Endothelial cell of umbilical vein (primary cell): ENCODE results near the gene CEP72. TPM values are rescaled to one million over a fixed set of nuclear protein-coding genes. Genes with fewer than 3 reads are reported as not detected.
"Not testable (repeated sequence)": the region's sequence is repeated elsewhere in the genome, so short reads cannot be mapped to it uniquely, and the experiment has no call there.

ENCODE experiments used
- BruUV-seq: library from RNA; stranded (reverse); fragments of 400-500 nt; replicated peaks from 2 replicates; lab custom pipeline; 2021; lab: Mats Ljungman, UMichigan
- CTCF ChIA-PET: fragments of 300-600, 350-600 bp; sonication (Branson Sonifier 250); formaldehyde crosslinking; loops from one replicate; lab custom pipeline; 2021; ENCODE audit warnings: antibody characterized with exemption, inconsistent platforms; lab: Charles Lee
- POLR2A ChIA-PET: fragments of 300-600, 350-600 bp; sonication (Branson Sonifier 250); formaldehyde crosslinking; loops from one replicate; lab custom pipeline; 2021; ENCODE audit warnings: antibody characterized with exemption, inconsistent platforms; lab: Charles Lee
- DNase-seq: peaks from one replicate; pipeline ENCODE4 v3.0.0-alpha.2; 2011; ENCODE audit warnings: low read depth, low spot score
- FAIRE-seq: peaks from 2 replicates; lab custom pipeline; 2011; peaks lifted over from hg19 to GRCh38; lab: Jason Lieb, UNC
- H2AFZ ChIP-seq: 2 replicates; pipeline ENCODE4 v1.6.0; 2012; ENCODE audit warnings: low read depth, low read length, control low read depth, inconsistent platforms
- H3K27ac ChIP-seq: 2 replicates; pipeline ENCODE4 v1.5.1; 2011; ENCODE audit warnings: low read depth, mild to moderate bottlenecking, control low read depth, low read length, moderate library complexity; ENCODE audit not compliant: insufficient read depth
- H3K27me3 ChIP-seq, 2 experiments: 2 replicates each; pipeline versions ENCODE4 v1.6.0 to v1.6.1; 2011; ENCODE audit warnings: low read length in 2 of 2, mixed read lengths in 1 of 2; ENCODE audit not compliant: control insufficient read depth in 2 of 2, insufficient read depth in 2 of 2
- H3K36me3 ChIP-seq, 2 experiments: 2 replicates in 1 of 2; 3 replicates in 1 of 2; pipeline ENCODE4 v1.5.1; 2011; ENCODE audit warnings: low read length in 2 of 2, mild to moderate bottlenecking in 1 of 2, moderate library complexity in 1 of 2; ENCODE audit not compliant: control insufficient read depth in 2 of 2, insufficient read depth in 2 of 2; ENCODE audit errors: extremely low read depth in 1 of 2
- H3K4me1 ChIP-seq: 3 replicates; pipeline ENCODE4 v1.5.1; 2011; ENCODE audit warnings: mild to moderate bottlenecking, low read length; ENCODE audit not compliant: control insufficient read depth, insufficient read depth; ENCODE audit errors: extremely low read depth
- H3K4me2 ChIP-seq: 2 replicates; pipeline ENCODE4 v1.6.1; 2011; ENCODE audit warnings: low read length, control low read depth, mixed read lengths; ENCODE audit not compliant: insufficient read depth
- H3K4me3 ChIP-seq, 3 experiments: fragments of 200-600 bp in 1 of 3; sonication (generic), shearing (Covaris generic) in 1 of 3; replicated peaks in 1 of 3; 2 replicates each; pipeline ENCODE4 v1.5.1; 2011 to 2016; ENCODE audit warnings: control low read depth in 3 of 3, low read length in 3 of 3, mild to moderate bottlenecking in 2 of 3, inconsistent platforms in 1 of 3, low read depth in 1 of 3, moderate library complexity in 1 of 3; ENCODE audit not compliant: insufficient read depth in 1 of 3
- H3K79me2 ChIP-seq: 2 replicates; pipeline ENCODE4 v1.6.0; 2012; ENCODE audit warnings: low read length, inconsistent platforms; ENCODE audit not compliant: control insufficient read depth, insufficient read depth
- H3K9ac ChIP-seq: replicated peaks from 2 replicates; pipeline ENCODE3; 2011; ENCODE audit warnings: low read length, control low read depth; ENCODE audit not compliant: insufficient read depth; ENCODE audit errors: extremely low read depth
- H3K9me1 ChIP-seq: replicated peaks from 3 replicates; pipeline ENCODE4 v1.6.0; 2011; ENCODE audit warnings: mild to moderate bottlenecking, low read length; ENCODE audit not compliant: control insufficient read depth, insufficient read depth; ENCODE audit errors: extremely low read depth
- H3K9me3 ChIP-seq: replicated peaks from 2 replicates; pipeline ENCODE4 v1.5.1; 2012; ENCODE audit warnings: low read length, inconsistent platforms; ENCODE audit not compliant: control insufficient read depth, insufficient read depth
- H4K20me1 ChIP-seq: replicated peaks from 2 replicates; pipeline ENCODE3; 2011; ENCODE audit warnings: mild to moderate bottlenecking, low read length; ENCODE audit not compliant: control insufficient read depth, insufficient read depth; ENCODE audit errors: extremely low read depth
- EZH2 ChIP-seq: IDR thresholded peaks from 2 replicates; pipeline ENCODE4 v1.6.1; 2012; ENCODE audit warnings: borderline replicate concordance, low read depth, mild to moderate bottlenecking, moderate library complexity, low read length, inconsistent platforms; ENCODE audit not compliant: severe bottlenecking
- FOS ChIP-seq: IDR thresholded peaks from 2 replicates; pipeline ENCODE4 v1.6.1; 2011; ENCODE audit warnings: mild to moderate bottlenecking, low read length, moderate library complexity, borderline replicate concordance; ENCODE audit not compliant: insufficient read depth
- GATA2 ChIP-seq: IDR thresholded peaks from 2 replicates; pipeline ENCODE4 v1.7.0; 2011; ENCODE audit warnings: low read depth, mild to moderate bottlenecking, moderate library complexity, mixed read lengths, low read length; ENCODE audit not compliant: insufficient read length, insufficient read depth
- JUN ChIP-seq: IDR thresholded peaks from 2 replicates; pipeline ENCODE4 v1.6.1; 2011; ENCODE audit warnings: borderline replicate concordance, low read depth; ENCODE audit not compliant: insufficient read length, insufficient read depth
- MYC ChIP-seq: IDR thresholded peaks from one replicate; pipeline ENCODE4 v1.6.1; 2011; ENCODE audit warnings: mild to moderate bottlenecking, low read depth, low read length
- POLR2A ChIP-seq: IDR thresholded peaks from 2 replicates; pipeline ENCODE4 v1.6.1; 2012; ENCODE audit warnings: low read depth, mild to moderate bottlenecking, control low read depth, low read length
- POLR2AphosphoS5 ChIP-seq: IDR thresholded peaks from 2 replicates; pipeline ENCODE4 v1.6.1; 2012; ENCODE audit warnings: low read depth, mild to moderate bottlenecking, control low read depth, low read length, moderate library complexity; ENCODE audit not compliant: insufficient read depth
- dilution Hi-C: fragments of 300-500 bp; cut with MboI; formaldehyde crosslinking; loops from one replicate; pipeline ENCODE4 v1.15.0; 2019; ENCODE audit warnings: low sequenced_read_pairs; ENCODE audit not compliant: extremely low pct_ligation_motif_present
- intact Hi-C: fragments of 100-400 bp; cut with micrococcal nuclease; formaldehyde crosslinking; loops from one replicate; pipeline ENCODE4 v1.10.0; 2022
- polyA plus RNA-seq, 4 experiments: library from polyadenylated mRNA; depleted of rRNA in 3 of 4; stranded (reverse) in 3 of 4; unstranded in 1 of 4; fragments of >200 nt; gene quantifications; 2 replicates each; pipeline versions ENCODE4 v1.2.1 to v1.2.3, GENCODE V29; 2011 to 2012; ENCODE audit warnings: missing spikeins in 1 of 4
- total RNA-seq: library from RNA; stranded (reverse); gene quantifications from 2 replicates; pipeline ENCODE4 v1.2.3, GENCODE V29; 2021
- TF ChIP-seq, protein P1 (sequence below): IDR thresholded peaks from 2 replicates; pipeline ENCODE4 v1.6.1; 2011; ENCODE audit not compliant: insufficient read depth, insufficient read length
- TF ChIP-seq, protein P2 (sequence below), 2 donors: IDR thresholded peaks; 1 replicate in 1 of 2; 2 replicates in 1 of 2; pipeline ENCODE4 v1.5.1; 2011; ENCODE audit warnings: low read length in 2 of 2, mild to moderate bottlenecking in 2 of 2, moderate library complexity in 2 of 2, control low read depth in 1 of 2, inconsistent platforms in 1 of 2, low read depth in 1 of 2; ENCODE audit not compliant: insufficient read depth in 1 of 2; ENCODE audit errors: extremely low read depth in 1 of 2

CEP72 gene
- total and polyA plus RNA-seq, 2 donors (not counting 3 experiments of a cell fraction or from before 2014, with no cell fraction given): 2.9 to 9.5 TPM

DNA sequence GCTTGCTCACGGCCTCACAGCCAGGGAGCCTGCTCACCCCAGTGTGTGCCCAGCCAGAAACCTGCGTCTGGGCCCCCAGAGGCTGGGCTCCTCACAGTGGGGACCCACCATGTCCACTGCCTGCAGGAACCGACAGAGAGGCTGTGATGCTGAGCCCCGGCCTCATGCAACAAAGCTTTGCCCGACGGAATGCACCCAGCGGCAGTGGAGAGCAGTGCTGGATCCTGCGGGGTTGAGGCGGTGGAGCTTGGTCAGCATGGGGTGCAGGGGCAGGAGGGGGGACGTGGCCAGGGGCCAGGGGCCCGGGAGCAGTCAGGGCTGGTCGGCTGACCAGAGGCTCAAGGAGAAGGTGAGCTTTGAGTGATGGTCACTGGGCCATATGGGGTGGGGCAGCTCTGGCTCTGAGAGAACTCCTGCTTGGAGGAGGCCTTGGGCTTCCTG is 7.7 kb upstream of the CEP72 start:
- Histone ChIP-seq H3K36me3 (no peaks in the 10 kb centered on the region), H2AFZ (no peak overlapping the region), H4K20me1 (no peaks in the 10 kb centered on the region), H3K9me1 (no peaks in the 10 kb centered on the region), H3K9me3 (no peaks in the 10 kb centered on the region), H3K9ac (no peak overlapping the region), H3K27ac (no peak overlapping the region), H3K4me2 (no peak overlapping the region), H3K27me3 (no peaks in the 10 kb centered on the region), H3K4me3 (no peak overlapping the region), H3K4me1 (no peaks in the 10 kb centered on the region), H3K79me2 (no peaks in the 10 kb centered on the region)
- FAIRE-seq (no peak), DNase-seq (no peak)
- no TSS peak for BruUV-seq
- intact Hi-C loops: no loop called here
- ChIA-PET CTCF (no interaction called here), POLR2A (no interaction called here)
- no peak for TF ChIP-seq JUN
- no peak for TF ChIP-seq POLR2A
- no peak for TF ChIP-seq EZH2
- no peak for TF ChIP-seq FOS
- TF ChIP-seq MYC: no peak
- TF ChIP-seq, protein P1, sequence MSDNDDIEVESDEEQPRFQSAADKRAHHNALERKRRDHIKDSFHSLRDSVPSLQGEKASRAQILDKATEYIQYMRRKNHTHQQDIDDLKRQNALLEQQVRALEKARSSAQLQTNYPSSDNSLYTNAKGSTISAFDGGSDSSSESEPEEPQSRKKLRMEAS: no peak
- TF ChIP-seq GATA2: no peak
- TF ChIP-seq, protein P2, sequence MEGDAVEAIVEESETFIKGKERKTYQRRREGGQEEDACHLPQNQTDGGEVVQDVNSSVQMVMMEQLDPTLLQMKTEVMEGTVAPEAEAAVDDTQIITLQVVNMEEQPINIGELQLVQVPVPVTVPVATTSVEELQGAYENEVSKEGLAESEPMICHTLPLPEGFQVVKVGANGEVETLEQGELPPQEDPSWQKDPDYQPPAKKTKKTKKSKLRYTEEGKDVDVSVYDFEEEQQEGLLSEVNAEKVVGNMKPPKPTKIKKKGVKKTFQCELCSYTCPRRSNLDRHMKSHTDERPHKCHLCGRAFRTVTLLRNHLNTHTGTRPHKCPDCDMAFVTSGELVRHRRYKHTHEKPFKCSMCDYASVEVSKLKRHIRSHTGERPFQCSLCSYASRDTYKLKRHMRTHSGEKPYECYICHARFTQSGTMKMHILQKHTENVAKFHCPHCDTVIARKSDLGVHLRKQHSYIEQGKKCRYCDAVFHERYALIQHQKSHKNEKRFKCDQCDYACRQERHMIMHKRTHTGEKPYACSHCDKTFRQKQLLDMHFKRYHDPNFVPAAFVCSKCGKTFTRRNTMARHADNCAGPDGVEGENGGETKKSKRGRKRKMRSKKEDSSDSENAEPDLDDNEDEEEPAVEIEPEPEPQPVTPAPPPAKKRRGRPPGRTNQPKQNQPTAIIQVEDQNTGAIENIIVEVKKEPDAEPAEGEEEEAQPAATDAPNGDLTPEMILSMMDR (IDR thresholded peaks at IDR 0.05; ENCODE audit: extremely low read depth in 1 of 2, insufficient read depth in 1 of 2, low read depth in 1 of 2, low read length in 2 of 2): no peak
- no peak for TF ChIP-seq POLR2AphosphoS5
- dilution Hi-C loops: no loop called here

DNA sequence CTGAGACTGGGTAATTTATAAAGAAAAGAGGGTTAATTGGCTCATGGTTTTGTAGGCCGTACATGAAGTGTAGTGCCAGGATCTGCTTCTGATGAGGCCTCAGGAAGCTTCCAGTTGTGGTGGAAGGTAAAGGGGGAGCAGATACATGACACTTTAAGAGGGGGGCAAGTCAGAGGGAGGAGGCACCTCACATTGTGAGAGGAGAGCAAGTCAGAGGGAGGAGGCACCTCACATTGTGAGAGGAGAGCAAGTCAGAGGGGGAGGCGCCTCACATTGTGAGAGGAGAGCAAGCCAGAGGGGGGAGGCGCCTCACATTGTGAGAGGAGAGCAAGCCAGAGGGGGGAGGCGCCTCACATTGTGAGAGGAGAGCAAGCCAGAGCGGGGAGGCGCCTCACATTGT is 7.0 kb upstream of the CEP72 start:
- H3K9ac ChIP-seq, H3K9me3 ChIP-seq, H3K27ac ChIP-seq, CTCF ChIA-PET, H3K4me2 ChIP-seq, H3K4me1 ChIP-seq, H3K79me2 ChIP-seq, FAIRE-seq, H3K4me3 ChIP-seq, H3K27me3 ChIP-seq, H3K36me3 ChIP-seq, BruUV-seq, H2AFZ ChIP-seq, H3K9me1 ChIP-seq, POLR2A ChIA-PET, DNase-seq, dilution Hi-C loops, H4K20me1 ChIP-seq, intact Hi-C loops: not testable (repeated sequence)
